ENCODE results near the gene CCDC90B.

The CCDC90B gene

GRCh38 chr11:83222499-83222898 is 63.7 kb downstream of the CCDC90B start:
- no peak for DNase-seq

DNA sequence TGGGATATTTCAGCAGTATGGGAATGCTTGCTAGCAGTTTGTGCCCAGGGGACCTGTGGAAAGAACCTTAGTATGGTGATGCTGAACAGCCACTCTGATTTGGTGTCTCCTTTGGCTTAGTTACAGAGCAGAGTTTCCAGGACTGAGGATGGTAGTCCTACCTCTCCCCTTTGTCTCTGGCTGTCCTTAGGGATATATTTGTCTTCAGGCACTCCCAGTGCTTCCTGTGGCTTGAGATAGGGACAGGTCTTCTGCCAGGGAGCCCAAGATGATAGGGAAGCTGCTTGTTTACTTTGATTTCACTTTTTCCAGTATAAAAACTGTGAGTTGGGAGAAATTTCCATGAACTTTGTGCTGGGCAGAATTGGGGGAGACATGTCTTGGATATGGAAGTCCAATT is 64.5 kb downstream of the CCDC90B start:
- DNase-seq: no peak

DNA sequence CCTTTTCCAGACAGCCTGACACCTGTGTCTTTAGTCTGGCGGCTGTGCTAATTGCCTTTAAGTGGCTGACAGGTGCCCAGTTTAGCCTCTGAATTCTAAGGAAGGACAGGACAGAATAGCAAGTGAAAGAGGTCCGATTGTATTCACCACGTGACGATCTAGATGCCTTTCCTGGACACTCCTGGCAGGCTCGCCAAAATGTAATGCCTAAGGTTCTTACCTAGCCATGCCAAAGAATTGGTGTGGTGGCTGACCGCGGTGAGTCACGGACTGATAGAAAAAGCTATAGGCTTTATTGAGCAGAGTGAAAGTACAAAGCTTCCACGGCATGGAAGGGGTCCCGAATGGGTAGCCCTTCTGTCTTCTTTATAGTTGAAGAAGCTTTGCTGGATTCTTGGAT is 65.9 kb downstream of the CCDC90B start:
- no peak for DNase-seq

- no peak for DNase-seq
These were observed 67.1 kb downstream of the CCDC90B start for GRCh38 chr11:83219095-83219494.

Data from MV-4-11 (cell line).